ENCODE data around the gene PLXNB1. TPM values are rescaled to one million over a fixed set of nuclear protein-coding genes. Genes with fewer than 3 reads are reported as not detected.

Gene PLXNB1
- total RNA-seq, 1 experiment from 2014 or later: 35.6 TPM

DNA sequence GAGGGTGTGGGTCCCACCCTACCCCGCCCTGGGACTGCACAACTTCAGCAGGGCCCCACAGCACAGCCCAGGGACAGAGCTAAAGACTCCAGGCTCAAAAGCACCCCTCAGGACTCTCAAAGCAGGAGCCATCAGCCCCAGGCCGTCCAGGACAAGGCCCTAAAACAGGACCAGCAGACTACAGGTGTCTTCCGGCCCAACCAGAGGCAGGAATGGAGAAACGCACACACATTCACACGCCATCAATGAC lies 42.7 kb upstream of the PLXNB1 start:
- intact Hi-C loops (cut with micrococcal nuclease): loop anchor here (2.0 kb wide), 2 partner anchors 34 to 76 kb away; no protein-coding TSS in a partner anchor
- peak; percentile 54 for DNase-seq (ENCODE audit: low read depth, low spot score)
- peak; percentile 57 for ATAC-seq

DNA sequence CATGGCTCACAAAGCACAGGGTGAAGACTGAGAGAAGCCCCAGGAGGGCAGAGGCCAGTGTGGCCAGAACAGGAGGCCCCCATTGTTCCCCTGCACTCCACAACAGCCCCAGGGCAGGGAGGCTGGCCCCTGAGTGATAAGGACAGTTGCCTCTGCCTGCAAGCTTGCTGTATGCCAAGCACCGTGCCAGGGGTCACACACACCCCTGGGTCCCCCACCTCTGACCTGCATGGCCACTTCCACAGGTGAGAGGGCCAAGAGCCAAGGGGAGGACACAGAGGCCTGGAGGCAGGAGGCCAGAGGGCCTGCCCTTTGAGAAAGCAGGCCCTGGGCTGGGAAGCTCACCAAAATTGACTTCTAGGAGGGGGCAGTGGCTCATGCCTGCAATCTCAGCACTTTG lies 40.4 kb upstream of the PLXNB1 start:
- Histone ChIP-seq H2AFZ (ENCODE audit: low read depth, low read length, poor library complexity, severe bottlenecking) (no peak overlapping the region), H3K9me2 (ENCODE audit: insufficient read depth) (no peaks in the 10 kb centered on the region), H3K36me3 (ENCODE audit: control insufficient read depth in 1 of 2, insufficient read depth in 2 of 2, low read length in 2 of 2) (peaks cover 0 to 7% of the 10 kb centered on the region in 2 experiments; a peak in 1 of 4 replicates), H3K9me3 (ENCODE audit: control insufficient read depth in 1 of 2, insufficient read depth in 1 of 2, low read depth in 1 of 2, low read length in 2 of 2) (no peaks in the 10 kb centered on the region), H3K27ac (ENCODE audit: low read depth, low read length) (no peak overlapping the region; the same call in 1 of the 2 replicates), H4K20me1 (ENCODE audit: insufficient read depth) (no peaks in the 10 kb centered on the region), H3K4me2 (ENCODE audit: low read length) (no peak overlapping the region), H3K4me3 (replicated peaks in 1 of 2; ENCODE audit: low read depth in 1 of 2, low read length in 2 of 2) (no peak overlapping the region), H3K9ac (ENCODE audit: low read length) (no peak overlapping the region), H3K79me2 (ENCODE audit: insufficient read depth, low read length) (peaks cover 57% of the 10 kb centered on the region), H3K4me1 (ENCODE audit: control insufficient read depth in 1 of 2, insufficient read depth in 2 of 2, low read length in 2 of 2) (peaks cover 33 to 57% of the 10 kb centered on the region in 2 experiments), H3K27me3 (ENCODE audit: insufficient read depth, low read length) (no peaks in the 10 kb centered on the region)
- ChIA-PET POLR2A (no interaction called here), RAD21 (ENCODE audit: low non-redundant PET in 1 of 2, low total read pairs in 2 of 2, uncharacterized antibody in 2 of 2, unreplicated experiment in 2 of 2) (interaction anchor here in 1 of 2 experiments (0.9 kb wide), 1 partner anchor 24 kb away, joined by 3 read pairs; the partner anchor contains the start of gene ATRIP), CTCF (no interaction called here)
- ATAC-seq (no peak), DNase-seq (ENCODE audit: low read depth, low spot score) (no peak)
- TF ChIP-seq RAD21 (IDR thresholded peaks at IDR 0.05; ENCODE audit: low read depth) (no peak), SRF (IDR thresholded peaks at IDR 0.05; ENCODE audit: low read depth) (no peak), ELF1 (IDR thresholded peaks at IDR 0.05; ENCODE audit: borderline replicate concordance, low read depth) (no peak), ZFX (IDR thresholded peaks at IDR 0.05) (no peak), EZH2phosphoT487 (IDR thresholded peaks at IDR 0.05; ENCODE audit: borderline replicate concordance) (no peak), POLR2A (IDR thresholded peaks at IDR 0.05; ENCODE audit: borderline replicate concordance, extremely low read depth, insufficient read depth, insufficient read length) (no peak), FOSL1 (IDR thresholded peaks at IDR 0.05; ENCODE audit: low read depth) (no peak)
- TF ChIP-seq, protein P1, sequence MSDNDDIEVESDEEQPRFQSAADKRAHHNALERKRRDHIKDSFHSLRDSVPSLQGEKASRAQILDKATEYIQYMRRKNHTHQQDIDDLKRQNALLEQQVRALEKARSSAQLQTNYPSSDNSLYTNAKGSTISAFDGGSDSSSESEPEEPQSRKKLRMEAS (IDR thresholded peaks at IDR 0.05): no peak
- TF ChIP-seq, protein P2, sequence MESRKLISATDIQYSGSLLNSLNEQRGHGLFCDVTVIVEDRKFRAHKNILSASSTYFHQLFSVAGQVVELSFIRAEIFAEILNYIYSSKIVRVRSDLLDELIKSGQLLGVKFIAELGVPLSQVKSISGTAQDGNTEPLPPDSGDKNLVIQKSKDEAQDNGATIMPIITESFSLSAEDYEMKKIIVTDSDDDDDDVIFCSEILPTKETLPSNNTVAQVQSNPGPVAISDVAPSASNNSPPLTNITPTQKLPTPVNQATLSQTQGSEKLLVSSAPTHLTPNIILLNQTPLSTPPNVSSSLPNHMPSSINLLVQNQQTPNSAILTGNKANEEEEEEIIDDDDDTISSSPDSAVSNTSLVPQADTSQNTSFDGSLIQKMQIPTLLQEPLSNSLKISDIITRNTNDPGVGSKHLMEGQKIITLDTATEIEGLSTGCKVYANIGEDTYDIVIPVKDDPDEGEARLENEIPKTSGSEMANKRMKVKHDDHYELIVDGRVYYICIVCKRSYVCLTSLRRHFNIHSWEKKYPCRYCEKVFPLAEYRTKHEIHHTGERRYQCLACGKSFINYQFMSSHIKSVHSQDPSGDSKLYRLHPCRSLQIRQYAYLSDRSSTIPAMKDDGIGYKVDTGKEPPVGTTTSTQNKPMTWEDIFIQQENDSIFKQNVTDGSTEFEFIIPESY (IDR thresholded peaks at IDR 0.05; ENCODE audit: extremely low read depth, insufficient replicate concordance, low read length): no peak
- TF ChIP-seq, protein P3, sequence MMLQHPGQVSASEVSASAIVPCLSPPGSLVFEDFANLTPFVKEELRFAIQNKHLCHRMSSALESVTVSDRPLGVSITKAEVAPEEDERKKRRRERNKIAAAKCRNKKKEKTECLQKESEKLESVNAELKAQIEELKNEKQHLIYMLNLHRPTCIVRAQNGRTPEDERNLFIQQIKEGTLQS (IDR thresholded peaks at IDR 0.05): no peak
- no TSS peak for BruUV-seq (replicated peaks)
- intact Hi-C loops (cut with micrococcal nuclease): no loop called here

More for the DNA sequence above, 42.7 kb upstream of the PLXNB1 start:
- no peak for TF ChIP-seq EGR1 (IDR thresholded peaks at IDR 0.05; ENCODE audit: low read depth)
- TF ChIP-seq SP1 (IDR thresholded peaks at IDR 0.05; ENCODE audit: low read depth): no peak
- peak; percentile 68; the same call in 1 of the 2 replicates for TF ChIP-seq ZFX (IDR thresholded peaks at IDR 0.05)
- TF ChIP-seq, protein P4, sequence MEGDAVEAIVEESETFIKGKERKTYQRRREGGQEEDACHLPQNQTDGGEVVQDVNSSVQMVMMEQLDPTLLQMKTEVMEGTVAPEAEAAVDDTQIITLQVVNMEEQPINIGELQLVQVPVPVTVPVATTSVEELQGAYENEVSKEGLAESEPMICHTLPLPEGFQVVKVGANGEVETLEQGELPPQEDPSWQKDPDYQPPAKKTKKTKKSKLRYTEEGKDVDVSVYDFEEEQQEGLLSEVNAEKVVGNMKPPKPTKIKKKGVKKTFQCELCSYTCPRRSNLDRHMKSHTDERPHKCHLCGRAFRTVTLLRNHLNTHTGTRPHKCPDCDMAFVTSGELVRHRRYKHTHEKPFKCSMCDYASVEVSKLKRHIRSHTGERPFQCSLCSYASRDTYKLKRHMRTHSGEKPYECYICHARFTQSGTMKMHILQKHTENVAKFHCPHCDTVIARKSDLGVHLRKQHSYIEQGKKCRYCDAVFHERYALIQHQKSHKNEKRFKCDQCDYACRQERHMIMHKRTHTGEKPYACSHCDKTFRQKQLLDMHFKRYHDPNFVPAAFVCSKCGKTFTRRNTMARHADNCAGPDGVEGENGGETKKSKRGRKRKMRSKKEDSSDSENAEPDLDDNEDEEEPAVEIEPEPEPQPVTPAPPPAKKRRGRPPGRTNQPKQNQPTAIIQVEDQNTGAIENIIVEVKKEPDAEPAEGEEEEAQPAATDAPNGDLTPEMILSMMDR (IDR thresholded peaks at IDR 0.05 in 2 of 3, conservative IDR thresholded peaks at IDR 0.05 in 1 of 3; ENCODE audit: borderline replicate concordance in 1 of 3, insufficient read depth in 1 of 3, low read depth in 2 of 3, low read length in 2 of 3): 0 out of 6 replicates have a peak, but pooled peaks of 1 of the 3 experiments have one; percentile 7
- Histone ChIP-seq H3K9me3 (ENCODE audit: control insufficient read depth in 1 of 2, insufficient read depth in 1 of 2, low read depth in 1 of 2, low read length in 2 of 2) (no peaks in the 10 kb centered on the region), H4K20me1 (ENCODE audit: insufficient read depth) (no peaks in the 10 kb centered on the region), H2AFZ (ENCODE audit: low read depth, low read length, poor library complexity, severe bottlenecking) (peak overlapping the region; percentile 19), H3K4me1 (ENCODE audit: control insufficient read depth in 1 of 2, insufficient read depth in 2 of 2, low read length in 2 of 2) (peaks cover 20 to 34% of the 10 kb centered on the region in 2 experiments; a peak in 3 of 4 replicates), H3K4me2 (ENCODE audit: low read length) (peak overlapping the region; percentile 79), H3K27ac (ENCODE audit: low read depth, low read length) (peak overlapping the region; percentile 73), H3K4me3 (replicated peaks in 1 of 2; ENCODE audit: low read depth in 1 of 2, low read length in 2 of 2) (peak overlapping the region; percentile 65 to 91), H3K36me3 (ENCODE audit: control insufficient read depth in 1 of 2, insufficient read depth in 2 of 2, low read length in 2 of 2) (no peaks in the 10 kb centered on the region), H3K79me2 (ENCODE audit: insufficient read depth, low read length) (peaks cover 42% of the 10 kb centered on the region), H3K27me3 (ENCODE audit: insufficient read depth, low read length) (no peaks in the 10 kb centered on the region), H3K9ac (ENCODE audit: low read length) (peak overlapping the region; percentile 75), H3K9me2 (ENCODE audit: insufficient read depth) (no peaks in the 10 kb centered on the region)
- ChIA-PET RAD21 (ENCODE audit: low non-redundant PET in 1 of 2, low total read pairs in 2 of 2, uncharacterized antibody in 2 of 2, unreplicated experiment in 2 of 2) (no interaction called here), POLR2A (interaction anchor here (0.8 to 1.8 kb wide), 5 partner anchors 26 to 88 kb away, joined by 3 to 10 read pairs (median 4); partner anchors contain the start of genes ATRIP and PFKFB4), CTCF (interaction anchor here (0.6 to 2.2 kb wide), 8 partner anchors 35 to 163 kb away, joined by 3 to 7 read pairs (median 4); partner anchors contain the start of gene SLC26A6)
- TSS peak; percentile 86 for BruUV-seq (replicated peaks)
